KG1 (cell line): ENCODE measurements around the gene FNDC5.
A peak's percentile ranks its signal among the peaks of the same experiment; 100 is the strongest.

Source experiments
- DNase-seq: peaks from one replicate; lab custom pipeline; 2025; lab: John Stamatoyannopoulos, UW

The FNDC5 gene

GRCh38 chr1:32864375-32865019, 6.2 kb downstream of the FNDC5 start:
- DNase-seq, result no peak

GRCh38 chr1:32863881-32864245, 6.8 kb downstream of the FNDC5 start:
- DNase-seq, result no peak

DNA sequence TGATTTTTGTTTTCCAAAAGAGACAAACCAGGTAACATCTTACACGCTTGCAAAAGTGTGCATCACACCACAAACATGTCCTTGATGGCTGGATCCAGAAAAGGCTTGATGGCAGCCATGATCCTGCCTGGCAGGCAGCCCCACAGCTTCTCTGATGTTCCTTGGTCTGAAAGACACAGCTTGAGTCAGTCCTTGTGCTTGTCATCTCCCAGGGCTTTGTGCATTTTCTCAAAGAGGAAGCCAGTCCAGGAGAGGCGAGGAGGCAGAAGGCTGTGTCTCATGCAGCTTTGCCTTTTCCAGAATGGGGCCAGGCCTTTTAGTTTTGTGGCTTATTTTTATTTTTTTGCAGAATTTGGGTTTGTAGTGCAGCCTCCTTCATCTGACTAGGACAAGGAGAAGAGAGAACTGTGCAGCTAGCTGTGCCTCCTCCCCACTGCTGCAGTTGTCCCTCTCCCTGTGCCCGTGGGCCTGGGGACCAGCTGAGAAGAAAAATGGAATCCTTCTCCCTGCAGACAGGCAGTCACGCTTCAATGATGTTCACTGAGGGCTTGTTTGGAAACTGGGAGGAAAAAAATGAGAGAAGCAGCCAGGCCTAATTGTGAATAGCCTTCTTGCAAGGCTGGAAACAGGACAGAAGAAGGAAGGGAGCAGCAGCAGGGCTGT, 7.4 kb downstream of the FNDC5 start:
- DNase-seq, result no peak

DNA sequence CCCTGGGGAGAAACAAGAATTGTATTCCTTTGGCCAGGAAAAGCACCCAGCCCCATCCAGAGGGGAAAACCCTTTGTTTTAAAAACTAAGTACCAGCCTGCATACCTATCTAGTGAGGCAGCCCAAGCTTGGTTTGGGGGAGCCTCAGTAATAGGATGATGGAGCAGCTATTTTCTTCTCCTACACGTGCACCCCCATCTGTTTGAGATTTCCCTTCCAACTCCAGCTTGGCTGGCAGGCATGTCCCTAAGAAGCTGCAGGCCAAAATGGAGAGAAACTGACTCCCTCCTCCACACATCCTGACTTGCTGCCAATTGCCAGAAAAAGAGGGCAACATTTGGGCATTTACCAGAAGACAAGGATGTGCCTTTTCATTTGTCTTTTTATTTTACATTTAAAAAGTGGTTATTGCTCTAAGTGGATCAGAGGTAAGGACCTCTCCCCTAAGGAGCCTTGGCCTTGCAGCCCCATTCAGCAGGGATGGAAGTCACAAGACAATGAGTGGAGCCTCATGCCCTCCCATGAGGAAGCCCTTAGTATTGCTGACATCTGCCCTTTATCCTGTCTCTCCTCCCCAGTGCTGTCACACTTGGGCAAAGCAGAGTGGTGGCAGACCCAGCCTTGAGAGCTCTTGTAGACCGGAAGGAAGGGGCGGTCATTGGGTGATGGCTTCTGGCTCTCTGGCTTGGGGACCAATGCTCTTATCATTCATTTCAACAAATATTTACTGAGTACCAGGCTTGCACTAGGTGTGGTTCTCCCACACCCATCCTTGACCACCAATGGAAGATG, 8.6 kb downstream of the FNDC5 start:
- no peak for DNase-seq

DNA sequence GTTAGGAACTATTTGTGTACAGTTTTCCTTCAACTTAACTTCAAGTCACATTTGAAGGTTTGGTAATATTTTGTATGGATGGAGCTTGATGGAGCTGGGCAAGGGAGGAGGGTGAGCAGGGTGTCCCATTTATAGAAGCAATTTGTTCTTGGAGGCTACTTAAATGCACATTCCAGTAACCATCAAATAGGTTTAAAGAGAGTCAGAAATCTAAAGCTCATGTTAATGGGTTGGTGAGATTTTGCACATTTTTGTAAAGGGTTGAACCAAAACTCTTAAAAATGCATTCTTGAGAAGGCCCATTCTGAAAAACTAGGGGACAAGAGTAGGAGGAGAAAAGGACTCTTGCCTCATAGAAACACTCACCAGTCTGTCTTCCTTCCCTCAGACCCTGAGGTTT, 10.1 kb downstream of the FNDC5 start:
- DNase-seq, result no peak

GRCh38 chr1:32859915-32860314, 10.8 kb downstream of the FNDC5 start:
- no peak for DNase-seq

DNA sequence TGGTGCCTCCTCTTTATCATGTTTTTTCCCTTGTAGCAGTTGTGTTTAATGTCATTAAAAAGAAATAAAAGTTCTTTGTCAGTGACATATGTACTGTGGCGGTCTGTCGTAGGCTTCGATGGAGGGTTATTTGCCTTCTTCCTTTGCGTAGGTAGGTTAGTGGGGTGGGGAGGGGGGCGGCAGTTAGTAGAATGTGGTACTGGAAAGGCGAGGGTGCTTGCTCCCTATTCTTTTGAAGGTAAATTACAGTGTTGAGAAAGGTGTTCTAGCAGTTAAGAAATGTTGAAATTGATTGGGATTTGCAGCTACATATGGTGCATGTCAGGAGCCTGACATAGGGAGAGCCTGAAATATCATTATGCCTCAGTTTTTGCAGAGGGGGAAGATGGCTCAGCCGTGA, 11.9 kb downstream of the FNDC5 start:
- no peak for DNase-seq

GRCh38 chr1:32858136-32858535, 12.6 kb downstream of the FNDC5 start:
- no peak for DNase-seq

DNA sequence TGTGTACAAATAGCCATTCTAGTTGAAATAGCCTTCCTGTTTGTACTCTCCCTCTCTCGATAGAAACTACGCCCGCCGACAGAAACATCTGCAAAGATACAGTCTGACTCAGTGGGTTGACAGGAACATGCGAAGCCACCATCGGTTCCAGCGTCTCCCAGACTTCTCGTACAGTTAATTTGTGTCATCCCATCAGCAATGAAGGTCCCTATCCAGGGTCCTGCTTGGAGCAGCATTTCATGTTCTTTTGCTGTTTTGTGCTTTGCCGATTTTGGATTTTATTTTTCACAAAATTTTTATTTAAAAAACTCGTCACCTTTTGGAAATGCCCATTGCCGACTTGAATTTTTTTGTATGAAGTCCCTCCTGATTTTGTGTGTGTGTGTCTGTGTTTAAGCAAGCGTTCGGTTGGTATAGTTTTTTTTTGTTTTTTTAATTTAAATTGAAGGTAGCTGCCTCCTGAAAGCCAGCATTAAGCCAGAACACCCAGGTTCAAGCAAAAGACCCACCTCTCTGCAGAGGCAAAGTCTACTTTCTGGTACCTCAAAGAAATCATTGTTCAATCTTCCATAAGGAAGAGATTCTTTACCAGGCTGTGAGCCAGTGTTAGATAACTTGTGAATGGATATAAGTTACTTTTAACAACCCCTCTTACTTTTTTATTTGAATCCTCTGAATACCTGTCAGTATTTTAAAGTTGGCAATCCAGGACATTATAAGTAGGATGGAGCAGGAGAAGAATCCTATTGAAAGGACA, 14.7 kb downstream of the FNDC5 start:
- no peak for DNase-seq

GRCh38 chr1:32848354-32849063, 22.2 kb downstream of the FNDC5 start:
- DNase-seq, result no peak

DNA sequence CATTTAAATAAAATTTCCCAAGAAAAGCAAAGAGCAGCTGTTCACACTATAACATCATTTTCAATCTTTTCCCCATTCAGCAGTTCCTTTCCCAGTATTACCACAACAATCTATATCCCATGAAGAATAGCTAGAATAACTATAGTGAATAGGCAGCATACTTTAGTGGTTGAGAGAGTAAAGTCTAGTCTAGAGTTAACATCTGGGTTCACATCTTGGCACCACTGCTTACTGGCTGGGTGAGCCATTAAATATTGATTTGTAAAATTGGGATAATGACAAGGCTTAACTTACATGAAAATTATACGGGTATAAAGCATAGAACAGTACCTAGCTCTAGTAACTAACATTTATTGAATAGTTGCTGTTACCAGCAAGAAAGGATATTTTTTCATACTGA, 38.8 kb downstream of the FNDC5 start:
- DNase-seq, result no peak

DNA sequence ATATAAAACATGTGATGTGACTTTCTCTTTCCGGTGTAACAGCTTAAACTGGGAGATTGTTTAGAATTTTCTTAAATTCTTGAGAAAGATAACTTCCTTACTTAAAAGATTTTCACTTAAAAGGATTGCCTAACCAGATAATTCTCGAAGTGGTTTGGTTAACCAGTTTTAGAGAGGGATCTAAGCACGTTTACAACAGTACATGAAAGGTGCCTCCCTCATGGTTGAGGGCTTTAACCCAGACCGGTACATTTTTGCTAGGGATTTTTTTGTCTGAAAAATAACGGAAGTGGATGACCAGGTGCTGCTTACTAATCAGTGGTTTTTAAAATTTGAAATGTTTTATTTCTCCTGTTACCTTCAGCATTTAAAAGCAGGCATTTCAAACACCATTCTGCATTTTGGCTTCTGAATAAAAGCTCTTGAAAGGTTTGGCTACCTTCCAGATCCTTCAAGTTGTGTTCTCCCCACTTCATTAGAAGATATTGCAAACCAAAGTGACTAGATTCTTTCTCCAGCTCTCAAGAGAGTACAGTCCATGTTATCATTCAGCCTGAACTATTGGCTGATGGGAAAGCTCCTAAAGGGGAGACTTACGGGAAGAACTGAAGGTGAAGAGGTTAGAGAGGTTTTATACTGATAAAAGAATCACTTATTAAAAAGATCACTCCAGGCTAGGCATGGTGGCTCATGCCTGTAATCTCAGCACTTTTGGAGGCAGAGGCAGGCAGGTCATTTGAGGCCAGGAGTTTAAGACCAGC, 40.4 kb downstream of the FNDC5 start:
- no peak for DNase-seq

GRCh38 chr1:32828341-32828740, 42.4 kb downstream of the FNDC5 start:
- no peak for DNase-seq

- DNase-seq, result no peak
Measured at GRCh38 chr1:32825181-32825580, 45.5 kb downstream of the FNDC5 start.

DNA sequence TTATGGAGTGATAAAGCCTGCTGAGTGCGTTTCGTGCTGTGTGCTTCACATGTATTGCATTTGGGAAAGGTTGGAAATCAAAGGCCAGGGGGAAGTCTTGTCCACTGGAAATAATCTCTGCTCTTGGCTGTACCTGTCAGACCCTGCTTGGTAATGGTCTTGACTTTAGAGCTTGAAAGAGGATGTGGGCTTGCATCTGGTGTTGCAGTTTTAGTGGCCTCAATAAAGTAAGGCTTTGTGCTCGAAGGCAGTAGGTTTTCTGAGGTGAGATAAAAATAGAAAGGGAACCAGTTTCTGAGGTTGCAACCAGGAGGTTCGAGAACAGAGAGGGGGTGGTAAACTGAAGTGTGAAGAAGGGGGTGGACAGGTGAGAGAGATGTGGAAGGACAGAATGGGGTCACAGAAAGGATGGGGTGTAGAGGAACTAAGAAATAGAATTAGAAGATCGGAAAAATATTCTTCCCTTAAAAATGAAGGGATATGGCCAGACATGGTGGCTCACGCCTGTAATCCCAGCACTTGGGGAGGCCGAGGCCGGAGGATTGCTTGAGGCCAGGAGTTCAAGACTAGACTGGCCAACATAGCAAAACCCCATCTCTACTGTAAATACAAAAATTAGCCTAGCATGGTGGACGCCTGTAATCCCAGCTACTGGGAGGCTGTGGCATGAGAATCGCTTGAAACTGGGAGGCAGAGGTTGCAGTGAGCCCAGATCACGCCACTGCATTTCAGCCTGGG, 51.7 kb downstream of the FNDC5 start:
- peak; percentile 48 for DNase-seq

DNA sequence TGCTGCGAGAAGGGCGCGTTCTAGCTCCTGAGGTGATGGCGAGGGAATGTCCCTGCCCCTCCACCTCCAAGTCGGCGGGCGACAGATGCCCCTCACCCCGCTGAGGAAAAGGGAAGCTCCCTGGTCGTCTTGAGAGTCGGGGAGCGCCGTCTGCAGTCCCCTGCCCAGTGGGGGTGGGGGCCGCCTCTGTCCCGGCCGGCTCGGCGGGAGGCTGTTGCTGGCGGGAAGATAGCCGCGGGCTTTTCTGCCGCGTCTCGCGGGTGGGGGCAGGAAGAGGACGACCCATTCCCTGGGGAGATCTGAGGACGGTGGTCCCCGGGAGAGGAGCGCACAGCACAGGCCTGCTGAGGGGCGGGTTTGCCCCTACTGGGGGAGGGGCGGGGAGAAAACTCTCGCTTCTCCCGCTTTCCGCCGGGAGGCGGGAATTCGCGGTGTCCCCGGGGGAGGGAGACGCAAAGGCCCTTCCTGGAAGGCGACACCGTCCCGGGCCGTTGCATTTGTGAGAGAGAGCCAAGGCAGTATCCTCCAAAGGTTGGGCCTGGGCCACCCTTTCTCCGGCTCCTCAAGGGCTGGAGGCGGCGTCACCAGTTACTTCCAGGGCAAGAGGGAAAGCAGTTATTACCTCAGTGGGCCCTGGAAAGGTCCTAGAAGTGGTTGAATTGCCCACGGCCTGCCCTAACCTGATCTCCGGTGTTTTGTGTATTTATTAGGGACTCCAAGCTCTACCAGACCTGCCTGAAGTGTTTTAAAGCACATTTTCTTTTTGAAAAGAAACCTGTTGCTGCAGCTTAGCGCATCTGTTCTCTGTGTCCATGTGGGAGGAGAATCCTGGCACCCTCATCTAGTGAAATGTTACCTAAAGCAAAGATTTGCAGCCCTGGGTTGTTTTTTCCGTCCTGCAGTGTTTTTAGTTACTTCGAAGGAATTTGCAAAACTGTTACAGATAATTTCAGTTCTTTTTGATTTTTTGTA, 52.6 kb downstream of the FNDC5 start:
- peak; percentile 75 for DNase-seq

- DNase-seq, result peak; percentile 94
Measured at GRCh38 chr1:32817159-32817814, 53.4 kb downstream of the FNDC5 start, which contains the start of the genes S100PBP and YARS1. Gene S100PBP, plus strand, starts transcription at chr1:32817653. Its CDS starts 8,447 bp downstream, at chr1:32826100. Gene YARS1, minus strand, starts transcription at chr1:32817358. Its CDS starts 114 bp downstream, at chr1:32817244.

GRCh38 chr1:32816676-32817158, 54.0 kb downstream of the FNDC5 start:
- peak; percentile 18 for DNase-seq
